Neural progenitor cell (in vitro differentiated cells): ENCODE data around the gene ZMIZ1. TPM values are rescaled to one million over a fixed set of nuclear protein-coding genes. Genes with fewer than 3 reads are reported as not detected.

Experiments used
- DNase-seq: peaks from one replicate; pipeline ENCODE4 v3.0.0-alpha.2; 2016; ENCODE audit warnings: low spot score
- H2AFZ ChIP-seq: fragments of 200-600 bp; sonication (generic); replicated peaks from 2 replicates; pipeline ENCODE4 v1.6.1; 2016; ENCODE audit warnings: antibody characterized with exemption
- H3F3A ChIP-seq: fragments of 200-600 bp; sonication (generic); 2 replicates; pipeline ENCODE4 v1.6.1; 2016; ENCODE audit warnings: antibody characterized with exemption, low read depth
- H3K27ac ChIP-seq: fragments of 200-600 bp; sonication (generic); 2 replicates; pipeline ENCODE4 v1.5.1; 2016; ENCODE audit warnings: mild to moderate bottlenecking
- H3K27me3 ChIP-seq: fragments of 200-600 bp; sonication (generic); 2 replicates; pipeline ENCODE4 v1.6.1; 2016; ENCODE audit warnings: mild to moderate bottlenecking, moderate library complexity
- H3K36me3 ChIP-seq: fragments of 200-600 bp; sonication (generic); 2 replicates; pipeline ENCODE4 v1.5.1; 2016
- H3K4me1 ChIP-seq: fragments of 200-600 bp; sonication (generic); 2 replicates; pipeline ENCODE4 v1.6.1; 2016; ENCODE audit warnings: mixed run types
- H3K4me2 ChIP-seq: fragments of 200-600 bp; sonication (generic); 2 replicates; pipeline ENCODE4 v1.6.1; 2016
- H3K4me3 ChIP-seq: fragments of 200-600 bp; sonication (generic); 2 replicates; pipeline ENCODE4 v1.5.1; 2016
- H3K79me2 ChIP-seq: fragments of 200-600 bp; sonication (generic); 2 replicates; pipeline ENCODE4 v1.6.1; 2016; ENCODE audit warnings: low read depth
- H3K9ac ChIP-seq: fragments of 200-600 bp; sonication (generic); 2 replicates; pipeline ENCODE4 v1.6.1; 2016
- H3K9me3 ChIP-seq: fragments of 200-600 bp; sonication (generic); 2 replicates; pipeline ENCODE4 v1.5.1; 2016; ENCODE audit warnings: low read depth
- H4K20me1 ChIP-seq: fragments of 200-600 bp; sonication (generic); 2 replicates; pipeline ENCODE4 v1.6.1; 2016; ENCODE audit warnings: low read depth
- H3K27ac Mint-ChIP-seq: 3 replicates; pipeline ENCODE4 v1.8.0; 2021; ENCODE audit warnings: mixed read lengths
- H3K27me3 Mint-ChIP-seq: 2 replicates; pipeline ENCODE4 v1.8.0; 2022; ENCODE audit warnings: low read depth, mild to moderate bottlenecking, inconsistent platforms, moderate library complexity, mixed read lengths; ENCODE audit not compliant: insufficient read depth
- H3K36me3 Mint-ChIP-seq: 3 replicates; pipeline ENCODE4 v1.8.0; 2021; ENCODE audit warnings: mixed read lengths
- H3K4me1 Mint-ChIP-seq: 3 replicates; pipeline ENCODE4 v1.8.0; 2021; ENCODE audit warnings: mixed read lengths
- H3K4me3 Mint-ChIP-seq: 3 replicates; pipeline ENCODE4 v1.8.0; 2021; ENCODE audit warnings: mild to moderate bottlenecking, moderate library complexity, mixed read lengths
- H3K9me3 Mint-ChIP-seq: 3 replicates; pipeline ENCODE4 v1.8.0; 2020; ENCODE audit warnings: mixed read lengths
- CTCF ChIP-seq: fragments of 200-600 bp; sonication (generic); IDR thresholded peaks from 2 replicates; pipeline ENCODE4 v1.5.1; 2017; ENCODE audit warnings: antibody characterized with exemption, mild to moderate bottlenecking
- EZH2 ChIP-seq: fragments of 200-600 bp; sonication (generic); IDR thresholded peaks from 2 replicates; pipeline ENCODE4 v1.6.1; 2017; ENCODE audit warnings: antibody characterized with exemption, mild to moderate bottlenecking, moderate library complexity
- EZH2phosphoT487 ChIP-seq: fragments of 200-600 bp; sonication (generic); IDR thresholded peaks from 2 replicates; pipeline ENCODE4 v1.6.1; 2017; ENCODE audit warnings: antibody characterized with exemption
- total RNA-seq: library from RNA; depleted of rRNA; stranded (reverse); fragments of >200 nt; gene quantifications from 2 replicates; pipeline ENCODE4 v1.2.3, GENCODE V29; 2015; ENCODE audit warnings: low replicate concordance

The ZMIZ1 gene
- total RNA-seq, 1 donor from 2014 or later: 5.8 TPM

- Histone ChIP-seq H3K27ac (no peak overlapping the region), H3K27me3 (peaks cover 17% of the 10 kb centered on the region), H3K9ac (no peak overlapping the region), H3K36me3 (no peaks in the 10 kb centered on the region), H3K4me1 (peaks cover 20% of the 10 kb centered on the region), H2AFZ (no peak overlapping the region), H3K79me2 (no peaks in the 10 kb centered on the region), H3K9me3 (no peaks in the 10 kb centered on the region), H3K4me3 (no peak overlapping the region), H3F3A (peaks cover 6% of the 10 kb centered on the region), H4K20me1 (no peaks in the 10 kb centered on the region), H3K4me2 (peak overlapping the region; percentile 17)
- H3K27me3 Mint-ChIP-seq: peaks cover 19% of the 10 kb centered on the region
- H3K4me3 Mint-ChIP-seq: no peak overlapping the region
- H3K4me1 Mint-ChIP-seq: peaks cover 39% of the 10 kb centered on the region
- H3K27ac Mint-ChIP-seq: peak overlapping the region; percentile 63
- no peaks in the 10 kb centered on the region for H3K36me3 Mint-ChIP-seq
- TF ChIP-seq EZH2: no peak
- no peak for TF ChIP-seq EZH2phosphoT487
- TF ChIP-seq CTCF: no peak
- DNase-seq: no peak
- no peaks in the 10 kb centered on the region for H3K9me3 Mint-ChIP-seq
These were observed 7.1 kb upstream of the ZMIZ1 start for GRCh38 chr10:79061441-79062315.

- H3K36me3 ChIP-seq: no peaks in the 10 kb centered on the region
- no peaks in the 10 kb centered on the region for H3K9me3 ChIP-seq
- H4K20me1 ChIP-seq: no peaks in the 10 kb centered on the region
- no peak overlapping the region for H3K4me3 Mint-ChIP-seq
- no peak overlapping the region for H3K9ac ChIP-seq
- H3K4me1 ChIP-seq: peaks cover 17% of the 10 kb centered on the region
- H3K9me3 Mint-ChIP-seq: no peaks in the 10 kb centered on the region
- H2AFZ ChIP-seq: no peak overlapping the region
- no peak overlapping the region for H3K27ac ChIP-seq
- H3K79me2 ChIP-seq: no peaks in the 10 kb centered on the region
- no peak for DNase-seq
- no peaks in the 10 kb centered on the region for H3K36me3 Mint-ChIP-seq
- H3K4me3 ChIP-seq: no peak overlapping the region
- TF ChIP-seq EZH2 (no peak), CTCF (no peak), EZH2phosphoT487 (no peak)
- no peak overlapping the region for H3K4me2 ChIP-seq
- H3K27me3 Mint-ChIP-seq: peaks cover 15% of the 10 kb centered on the region
- peaks cover 9% of the 10 kb centered on the region for H3F3A ChIP-seq
- H3K27me3 ChIP-seq: peaks cover 26% of the 10 kb centered on the region
- peaks cover 33% of the 10 kb centered on the region for H3K4me1 Mint-ChIP-seq
- H3K27ac Mint-ChIP-seq: no peak overlapping the region
These were observed 5.7 kb upstream of the ZMIZ1 start for GRCh38 chr10:79063071-79063491.

- H3K27ac ChIP-seq: no peak overlapping the region
- H4K20me1 ChIP-seq: no peaks in the 10 kb centered on the region
- Mint-ChIP-seq H3K36me3 (no peaks in the 10 kb centered on the region), H3K4me3 (peak overlapping the region; percentile 44), H3K27ac (no peak overlapping the region), H3K4me1 (peaks cover 29% of the 10 kb centered on the region), H3K9me3 (no peaks in the 10 kb centered on the region), H3K27me3 (peaks cover 10% of the 10 kb centered on the region)
- H3F3A ChIP-seq: peaks cover 15% of the 10 kb centered on the region
- no peak overlapping the region for H3K4me2 ChIP-seq
- DNase-seq: no peak
- H3K79me2 ChIP-seq: no peaks in the 10 kb centered on the region
- no peak overlapping the region for H3K4me3 ChIP-seq
- no peaks in the 10 kb centered on the region for H3K36me3 ChIP-seq
- H3K4me1 ChIP-seq: peaks cover 17% of the 10 kb centered on the region
- no peaks in the 10 kb centered on the region for H3K9me3 ChIP-seq
- H2AFZ ChIP-seq: no peak overlapping the region
- H3K27me3 ChIP-seq: peaks cover 29% of the 10 kb centered on the region
- TF ChIP-seq CTCF: no peak
- no peak for TF ChIP-seq EZH2phosphoT487
- no peak for TF ChIP-seq EZH2
- H3K9ac ChIP-seq: no peak overlapping the region
These were observed 4.9 kb upstream of the ZMIZ1 start for GRCh38 chr10:79063661-79064492.
